Caco-2 (cell line): Measurements from ENCODE around the gene MYG1. TPM values are rescaled to one million over a fixed set of nuclear protein-coding genes. Genes with fewer than 3 reads are reported as not detected.

Source experiments
- BruUV-seq: library from RNA; stranded (reverse); fragments of 400-500 nt; replicated peaks from 2 replicates; lab custom pipeline; 2021; lab: Mats Ljungman, UMichigan
- CTCF ChIA-PET: fragments of 300-600 bp; sonication (Branson Sonifier 250); formaldehyde crosslinking; loops from one replicate; lab custom pipeline; 2022; ENCODE audit warnings: antibody characterized with exemption; lab: Charles Lee
- POLR2A ChIA-PET: fragments of 300-600 bp; sonication (Branson Sonifier 250); formaldehyde crosslinking; loops from one replicate; lab custom pipeline; 2022; ENCODE audit warnings: antibody characterized with exemption; lab: Charles Lee
- DNase-seq, 2 experiments: peaks; one replicate each; pipeline versions ENCODE4 v3.0.0 to v3.0.0-alpha.2; 2020 to 2022
- H3K27me3 ChIP-seq: replicated peaks from 2 replicates; pipeline ENCODE4 v1.6.0; 2011; ENCODE audit warnings: low read length; ENCODE audit not compliant: control insufficient read depth, insufficient read depth
- H3K36me3 ChIP-seq: 2 replicates; pipeline ENCODE4 v1.5.1; 2011; ENCODE audit warnings: low read length; ENCODE audit not compliant: control insufficient read depth, insufficient read depth
- H3K4me1 ChIP-seq: fragments of 250-450 bp; sonication (Bioruptor Pico); 2 replicates; pipeline ENCODE4 v1.5.1; 2020; ENCODE audit warnings: mild to moderate bottlenecking
- H3K4me3 ChIP-seq: 2 replicates; pipeline ENCODE4 v1.5.1; 2011; ENCODE audit warnings: low read depth, mild to moderate bottlenecking, control low read depth, low read length
- H3K9me3 ChIP-seq: fragments of 250-450 bp; sonication (Bioruptor Pico); 2 replicates; pipeline ENCODE4 v1.5.1; 2020; ENCODE audit warnings: mild to moderate bottlenecking, moderate library complexity
- H3K27ac Mint-ChIP-seq: one replicate; pipeline ENCODE4 v1.8.0; 2022; ENCODE audit warnings: mixed read lengths; ENCODE audit not compliant: unreplicated experiment
- H3K27me3 Mint-ChIP-seq: one replicate; pipeline ENCODE4 v1.8.0; 2022; ENCODE audit warnings: mixed read lengths; ENCODE audit not compliant: insufficient read depth, unreplicated experiment
- H3K36me3 Mint-ChIP-seq: one replicate; pipeline ENCODE4 v1.8.0; 2022; ENCODE audit warnings: mild to moderate bottlenecking, mixed read lengths; ENCODE audit not compliant: insufficient read depth, unreplicated experiment
- H3K4me1 Mint-ChIP-seq: one replicate; pipeline ENCODE4 v1.8.0; 2022; ENCODE audit warnings: low read depth, mixed read lengths; ENCODE audit not compliant: unreplicated experiment
- H3K4me3 Mint-ChIP-seq: one replicate; pipeline ENCODE4 v1.8.0; 2022; ENCODE audit warnings: mild to moderate bottlenecking, moderate library complexity, mixed read lengths; ENCODE audit not compliant: unreplicated experiment
- H3K9me3 Mint-ChIP-seq: one replicate; pipeline ENCODE4 v1.8.0; 2022; ENCODE audit warnings: mixed read lengths; ENCODE audit not compliant: unreplicated experiment
- CTCF ChIP-seq, 2 experiments: fragments of 200-600 bp in 1 of 2; IDR thresholded peaks; 1 replicate in 1 of 2; 2 replicates in 1 of 2; pipeline versions ENCODE4 v1.5.1 to v1.8.0; 2011 to 2022; ENCODE audit warnings: antibody characterized with exemption in 1 of 2, control low read depth in 1 of 2, inconsistent platforms in 1 of 2, low read depth in 1 of 2, low read length in 1 of 2, mild to moderate bottlenecking in 1 of 2, moderate library complexity in 1 of 2; ENCODE audit not compliant: insufficient read depth in 1 of 2, severe bottlenecking in 1 of 2, unreplicated experiment in 1 of 2
- intact Hi-C: fragments of 100-400 bp; cut with micrococcal nuclease; formaldehyde crosslinking; loops from one replicate; pipeline ENCODE4 v1.10.0; 2022; ENCODE audit not compliant: unreplicated experiment
- total RNA-seq: library from RNA; stranded (reverse); gene quantifications from 2 replicates; pipeline ENCODE4 v1.2.3, GENCODE V29; 2022

The MYG1 gene
- total RNA-seq, 1 experiment from 2014 or later, result 59.8 TPM

- ChIA-PET POLR2A (interaction anchor here (0.6 to 1.4 kb wide), 4 partner anchors 9 to 88 kb away, joined by 3 to 6 read pairs (median 4); partner anchors contain the start of genes CSAD and ZNF740), CTCF (interaction anchor here (1.3 to 3.0 kb wide), 5 partner anchors 52 to 84 kb away, joined by 3 to 13 read pairs (median 8); partner anchors contain the start of gene AAAS)
- peaks cover 18% of the 10 kb centered on the region for H3K36me3 Mint-ChIP-seq
- H3K4me3 Mint-ChIP-seq, result peak overlapping the region; percentile 99
- TSS peak; percentile 81 for BruUV-seq
- H3K9me3 Mint-ChIP-seq, result no peaks in the 10 kb centered on the region
- no peak for DNase-seq
- no peaks in the 10 kb centered on the region for H3K27me3 Mint-ChIP-seq
- Histone ChIP-seq H3K4me1 (no peaks in the 10 kb centered on the region), H3K9me3 (no peaks in the 10 kb centered on the region), H3K4me3 (peak overlapping the region; percentile 75), H3K27me3 (no peaks in the 10 kb centered on the region), H3K36me3 (no peaks in the 10 kb centered on the region)
- H3K4me1 Mint-ChIP-seq, result peaks cover 9% of the 10 kb centered on the region
- TF ChIP-seq CTCF (IDR thresholded peaks at IDR 0.05; ENCODE audit: insufficient read depth in 1 of 2, low read depth in 1 of 2, low read length in 1 of 2, severe bottlenecking in 1 of 2, unreplicated experiment in 1 of 2), result no peak
- intact Hi-C loops, result loop anchor here (1.0 kb wide), 1 partner anchor 56 kb away; no protein-coding TSS in a partner anchor
- peak overlapping the region; percentile 92 for H3K27ac Mint-ChIP-seq
These were observed 30.6 kb upstream of the MYG1 start for GRCh38 chr12:53268630-53269562.

- Histone ChIP-seq H3K4me3 (no peak overlapping the region), H3K9me3 (no peaks in the 10 kb centered on the region), H3K4me1 (no peaks in the 10 kb centered on the region), H3K36me3 (no peaks in the 10 kb centered on the region; the same call in 1 of the 2 replicates), H3K27me3 (no peaks in the 10 kb centered on the region)
- intact Hi-C loops, result no loop called here
- TF ChIP-seq CTCF (IDR thresholded peaks at IDR 0.05; ENCODE audit: insufficient read depth in 1 of 2, low read depth in 1 of 2, low read length in 1 of 2, severe bottlenecking in 1 of 2, unreplicated experiment in 1 of 2), result no peak
- no peaks in the 10 kb centered on the region for H3K9me3 Mint-ChIP-seq
- ChIA-PET POLR2A (no interaction called here), CTCF (no interaction called here)
- H3K4me3 Mint-ChIP-seq, result no peak overlapping the region
- H3K27ac Mint-ChIP-seq, result no peak overlapping the region
- H3K27me3 Mint-ChIP-seq, result no peaks in the 10 kb centered on the region
- no peaks in the 10 kb centered on the region for H3K4me1 Mint-ChIP-seq
- DNase-seq, result peak in 1 of 2 experiments; percentile 29
- no TSS peak for BruUV-seq
- H3K36me3 Mint-ChIP-seq, result peaks cover 23% of the 10 kb centered on the region
These were observed 25.1 kb upstream of the MYG1 start for GRCh38 chr12:53274445-53274844.

GRCh38 chr12:53276511-53276910 lies 23.0 kb upstream of the MYG1 start:
- Mint-ChIP-seq H3K4me1 (no peaks in the 10 kb centered on the region), H3K27ac (no peak overlapping the region), H3K27me3 (no peaks in the 10 kb centered on the region), H3K36me3 (peaks cover 21% of the 10 kb centered on the region), H3K9me3 (no peaks in the 10 kb centered on the region), H3K4me3 (no peak overlapping the region)
- POLR2A ChIA-PET, result no interaction called here
- CTCF ChIA-PET, result no interaction called here
- H3K36me3 ChIP-seq, result no peaks in the 10 kb centered on the region; the same call in 1 of the 2 replicates
- intact Hi-C loops, result no loop called here
- TF ChIP-seq CTCF (IDR thresholded peaks at IDR 0.05; ENCODE audit: insufficient read depth in 1 of 2, low read depth in 1 of 2, low read length in 1 of 2, severe bottlenecking in 1 of 2, unreplicated experiment in 1 of 2), result no peak
- H3K4me1 ChIP-seq, result no peaks in the 10 kb centered on the region
- no TSS peak for BruUV-seq
- H3K4me3 ChIP-seq, result no peak overlapping the region
- DNase-seq, result no peak
- no peaks in the 10 kb centered on the region for H3K27me3 ChIP-seq
- no peaks in the 10 kb centered on the region for H3K9me3 ChIP-seq
